ENCODE results near the gene C1QTNF3.
"Not testable (repeated sequence)": the region's sequence is repeated elsewhere in the genome, so short reads cannot be mapped to it uniquely, and the experiment has no call there.

Gene C1QTNF3

DNA sequence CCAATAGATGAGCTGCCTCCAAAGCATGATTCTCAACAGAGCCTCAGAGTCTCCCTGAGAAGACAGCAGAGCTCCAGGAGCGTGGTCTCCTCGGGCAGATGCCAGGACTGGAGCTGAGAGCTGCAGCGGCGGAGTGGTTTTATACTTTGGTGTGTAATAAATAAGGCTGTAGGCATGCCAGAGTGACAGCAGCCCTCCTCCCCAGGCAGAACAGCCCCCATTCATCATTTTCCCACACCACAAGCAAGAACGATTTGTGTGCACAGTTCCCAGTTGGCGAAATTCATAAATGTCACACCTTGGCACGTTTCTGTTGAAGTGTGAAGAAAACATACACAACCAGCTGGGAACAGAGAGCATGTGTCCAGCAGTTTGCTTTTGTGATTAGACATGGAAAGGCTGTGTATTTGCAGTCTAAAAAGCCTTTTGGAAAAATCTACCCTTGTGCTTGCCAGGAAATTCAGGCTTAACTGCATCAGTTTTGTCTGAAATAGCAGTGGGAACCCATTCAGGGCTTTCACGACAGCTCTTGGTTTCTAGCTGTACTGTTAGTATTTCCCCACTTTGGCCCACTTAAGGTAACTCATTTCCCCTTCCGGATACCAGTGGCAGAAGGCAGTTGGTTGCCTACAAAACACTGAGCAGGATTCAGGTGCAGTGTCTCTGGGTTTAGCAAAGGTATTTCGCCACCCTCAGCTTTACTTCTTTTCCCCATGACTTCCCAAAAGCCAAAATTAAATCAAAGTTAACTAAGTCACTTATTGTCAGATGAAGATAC is at the start of gene C1QTNF3:
Gene C1QTNF3 (minus strand): TSS at position 115 of the 778 bp plus-strand sequence. CDS start 88 bp downstream, at position 27.
- in situ Hi-C loops (cut with MboI; ENCODE audit: low sequenced_read_pairs, unreplicated experiment): no loop called here
- no peak for DNase-seq (ENCODE audit: low spot score)
- TF ChIP-seq, protein P1, sequence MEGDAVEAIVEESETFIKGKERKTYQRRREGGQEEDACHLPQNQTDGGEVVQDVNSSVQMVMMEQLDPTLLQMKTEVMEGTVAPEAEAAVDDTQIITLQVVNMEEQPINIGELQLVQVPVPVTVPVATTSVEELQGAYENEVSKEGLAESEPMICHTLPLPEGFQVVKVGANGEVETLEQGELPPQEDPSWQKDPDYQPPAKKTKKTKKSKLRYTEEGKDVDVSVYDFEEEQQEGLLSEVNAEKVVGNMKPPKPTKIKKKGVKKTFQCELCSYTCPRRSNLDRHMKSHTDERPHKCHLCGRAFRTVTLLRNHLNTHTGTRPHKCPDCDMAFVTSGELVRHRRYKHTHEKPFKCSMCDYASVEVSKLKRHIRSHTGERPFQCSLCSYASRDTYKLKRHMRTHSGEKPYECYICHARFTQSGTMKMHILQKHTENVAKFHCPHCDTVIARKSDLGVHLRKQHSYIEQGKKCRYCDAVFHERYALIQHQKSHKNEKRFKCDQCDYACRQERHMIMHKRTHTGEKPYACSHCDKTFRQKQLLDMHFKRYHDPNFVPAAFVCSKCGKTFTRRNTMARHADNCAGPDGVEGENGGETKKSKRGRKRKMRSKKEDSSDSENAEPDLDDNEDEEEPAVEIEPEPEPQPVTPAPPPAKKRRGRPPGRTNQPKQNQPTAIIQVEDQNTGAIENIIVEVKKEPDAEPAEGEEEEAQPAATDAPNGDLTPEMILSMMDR (IDR thresholded peaks at IDR 0.05; ENCODE audit: borderline replicate concordance, control extremely low read depth, extremely low read depth, insufficient read depth, missing control alignments): no peak

DNA sequence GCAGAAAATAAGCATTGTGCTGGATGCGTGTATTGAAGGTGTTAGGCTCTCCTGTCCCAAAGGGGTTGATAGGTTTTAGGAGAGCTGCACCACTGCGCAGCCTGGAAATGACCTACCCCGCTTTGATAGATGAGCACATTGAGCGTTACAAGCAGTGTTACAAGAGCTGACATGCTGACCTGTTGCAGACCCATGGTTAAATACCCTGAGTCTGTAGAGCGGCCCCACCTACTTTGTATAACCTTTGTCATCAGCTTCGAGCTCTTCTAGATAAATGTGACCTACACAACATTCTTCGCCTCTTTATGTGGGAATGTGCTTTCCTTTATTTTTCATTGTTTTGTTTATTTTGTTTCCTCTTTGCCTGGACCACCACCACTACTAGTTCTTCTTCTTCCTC is 48.0 kb upstream of the C1QTNF3 start:
- in situ Hi-C loops (cut with MboI; ENCODE audit: low sequenced_read_pairs, unreplicated experiment); DNase-seq (ENCODE audit: low spot score): not testable (repeated sequence)

- in situ Hi-C loops (cut with MboI; ENCODE audit: low sequenced_read_pairs, unreplicated experiment); DNase-seq (ENCODE audit: low spot score): not testable (repeated sequence)
Measured at GRCh38 chr5:34089802-34090201, 46.8 kb upstream of the C1QTNF3 start.

GRCh38 chr5:34087728-34088127 is 44.7 kb upstream of the C1QTNF3 start:
- DNase-seq (ENCODE audit: low spot score); in situ Hi-C loops (cut with MboI; ENCODE audit: low sequenced_read_pairs, unreplicated experiment): not testable (repeated sequence)

- in situ Hi-C loops (cut with MboI; ENCODE audit: low sequenced_read_pairs, unreplicated experiment); DNase-seq (ENCODE audit: low spot score): not testable (repeated sequence)
Measured at GRCh38 chr5:34083898-34084297, 40.9 kb upstream of the C1QTNF3 start.

- in situ Hi-C loops (cut with MboI; ENCODE audit: low sequenced_read_pairs, unreplicated experiment); DNase-seq (ENCODE audit: low spot score): not testable (repeated sequence)
Measured at GRCh38 chr5:34079505-34079904, 36.5 kb upstream of the C1QTNF3 start.

DNA sequence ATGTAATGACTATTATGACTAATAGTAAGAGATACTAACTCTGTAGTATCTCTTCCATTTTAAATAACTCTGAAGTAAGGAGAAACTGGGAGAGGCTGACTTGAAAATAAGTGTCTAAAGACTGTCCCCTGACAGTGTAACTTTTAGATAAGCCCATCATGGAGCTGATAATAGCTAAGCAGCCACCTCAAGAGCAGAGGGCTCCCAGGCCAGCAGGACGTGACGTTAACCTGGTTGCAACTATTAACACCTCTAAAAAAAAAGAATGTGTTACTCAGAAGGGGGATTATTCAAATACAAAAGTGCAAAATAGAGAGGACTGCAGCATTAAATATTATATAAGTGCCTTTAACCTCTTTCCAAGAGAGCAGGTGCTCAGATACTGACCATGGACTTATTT is 34.6 kb upstream of the C1QTNF3 start:
- in situ Hi-C loops (cut with MboI; ENCODE audit: low sequenced_read_pairs, unreplicated experiment): not testable (repeated sequence)

GRCh38 chr5:34076719-34077364 is 33.8 kb upstream of the C1QTNF3 start:
- DNase-seq (ENCODE audit: low spot score); in situ Hi-C loops (cut with MboI; ENCODE audit: low sequenced_read_pairs, unreplicated experiment): not testable (repeated sequence)

More for the DNA sequence above, 34.6 kb upstream of the C1QTNF3 start:
- DNase-seq (ENCODE audit: low spot score): not testable (repeated sequence)

- in situ Hi-C loops (cut with MboI; ENCODE audit: low sequenced_read_pairs, unreplicated experiment): not testable (repeated sequence)
Measured at GRCh38 chr5:34074472-34074871, 31.5 kb upstream of the C1QTNF3 start.

DNA sequence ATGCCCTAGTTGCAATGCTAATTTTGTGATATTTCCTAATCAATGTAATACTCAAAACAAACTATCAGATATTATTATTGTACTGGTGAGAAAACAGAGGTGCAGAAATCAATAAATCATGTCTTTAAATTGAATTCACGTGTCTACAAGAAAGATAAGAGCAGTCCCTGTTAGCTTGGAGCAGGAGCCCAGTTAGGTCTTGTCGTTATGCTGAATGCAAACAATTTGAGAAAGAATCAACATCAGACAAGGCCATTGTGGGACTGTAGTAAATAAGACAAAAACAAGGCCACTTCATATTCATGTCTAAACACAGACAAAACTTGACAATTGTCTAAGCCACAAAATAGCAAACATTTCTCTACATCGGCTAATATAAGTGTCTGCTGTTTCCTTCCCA is 31.1 kb upstream of the C1QTNF3 start:
- DNase-seq (ENCODE audit: low spot score); in situ Hi-C loops (cut with MboI; ENCODE audit: low sequenced_read_pairs, unreplicated experiment): not testable (repeated sequence)

More at GRCh38 chr5:34074472-34074871, 31.5 kb upstream of the C1QTNF3 start:
- DNase-seq (ENCODE audit: low spot score): not testable (repeated sequence)

- in situ Hi-C loops (cut with MboI; ENCODE audit: low sequenced_read_pairs, unreplicated experiment); DNase-seq (ENCODE audit: low spot score): not testable (repeated sequence)
Measured at GRCh38 chr5:34070626-34071025, 27.6 kb upstream of the C1QTNF3 start.

DNA sequence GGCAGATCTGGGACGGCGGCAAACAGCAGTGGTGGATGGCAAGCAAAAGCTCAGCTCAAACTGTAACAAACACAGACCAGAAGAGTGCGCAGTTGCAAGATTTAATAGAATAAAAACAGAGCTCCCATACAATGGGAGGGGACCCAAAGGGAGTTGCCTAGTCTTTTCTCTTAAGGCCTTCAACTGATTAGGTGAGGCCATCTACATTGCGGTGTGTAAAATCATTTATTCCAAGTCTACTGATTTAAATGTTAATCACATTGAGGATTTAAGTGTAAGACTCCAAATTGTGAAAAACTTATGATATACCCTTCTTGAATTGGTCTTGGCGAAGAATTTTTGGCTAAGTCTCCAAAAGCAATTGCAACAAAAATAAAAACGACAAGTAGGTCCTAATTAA is 21.6 kb upstream of the C1QTNF3 start:
- in situ Hi-C loops (cut with MboI; ENCODE audit: low sequenced_read_pairs, unreplicated experiment): no loop called here
- TF ChIP-seq, protein P1 (IDR thresholded peaks at IDR 0.05; ENCODE audit: borderline replicate concordance, control extremely low read depth, extremely low read depth, insufficient read depth, missing control alignments): no peak
- DNase-seq (ENCODE audit: low spot score): no peak

All from GM13976 (cell line).